Mammary epithelial cell (primary cell): Measurements from ENCODE around the gene FSTL4.

Source experiments
- CTCF ChIP-seq, 2 donors: IDR thresholded peaks in 1 of 2; conservative IDR thresholded peaks in 1 of 2; 2 replicates each; pipeline ENCODE4 v1.5.1; 2011 to 2012; ENCODE audit warnings: inconsistent platforms in 2 of 2, low read length in 2 of 2, mild to moderate bottlenecking in 2 of 2, control low read depth in 1 of 2, low read depth in 1 of 2; ENCODE audit not compliant: insufficient read depth in 1 of 2; ENCODE audit errors: extremely low read depth in 1 of 2
- EZH2 ChIP-seq: IDR thresholded peaks from 2 replicates; pipeline ENCODE4 v1.6.1; 2012; ENCODE audit warnings: low read length, inconsistent platforms, borderline replicate concordance

DNA sequence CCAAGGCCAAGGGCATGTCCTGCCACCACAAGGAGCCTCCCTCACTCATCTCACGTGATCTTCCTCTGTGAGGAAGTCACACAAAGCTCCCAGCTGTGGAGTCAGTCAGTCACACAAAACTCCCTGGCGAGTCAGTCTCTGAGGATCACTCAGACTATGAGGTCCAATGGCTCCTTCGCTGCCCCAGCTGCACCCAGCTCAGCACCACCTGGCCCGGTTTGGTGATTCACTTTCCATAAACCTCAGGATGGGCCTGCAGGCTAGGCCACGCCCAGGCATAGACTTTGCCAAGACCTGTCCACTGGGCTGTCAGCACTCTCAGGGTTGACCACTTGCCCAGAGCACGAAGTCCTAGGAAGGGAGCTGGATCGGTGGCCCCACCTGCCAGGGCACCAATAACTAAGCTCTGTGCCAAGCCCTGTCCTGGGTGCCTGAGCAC is 326.7 kb downstream of the FSTL4 start:
- TF ChIP-seq EZH2 (no peak), CTCF (conservative IDR thresholded peaks at IDR 0.05 in 1 of 2, IDR thresholded peaks at IDR 0.05 in 1 of 2; ENCODE audit: extremely low read depth in 1 of 2, insufficient read depth in 1 of 2, low read depth in 1 of 2, low read length in 2 of 2) (no peak)
